Measurements from ENCODE around the gene RNF208. TPM values are rescaled to one million over a fixed set of nuclear protein-coding genes. Genes with fewer than 3 reads are reported as not detected.
"Not testable (repeated sequence)": the region's sequence is repeated elsewhere in the genome, so short reads cannot be mapped to it uniquely, and the experiment has no call there.

The RNF208 gene
- total RNA-seq, 2 experiments from 2014 or later: 3.4 to 4.4 TPM

GRCh38 chr9:137242269-137243203 is 20.5 kb upstream of the RNF208 start:
- peak overlapping the region; percentile 67 for H3K27ac Mint-ChIP-seq
- peaks cover 21% of the 10 kb centered on the region for H3K4me1 Mint-ChIP-seq (ENCODE audit: low read depth)
- ChIA-PET CTCF (interaction anchor here (0.7 to 1.5 kb wide), 7 partner anchors 11 to 203 kb away, joined by 3 to 5 read pairs (median 4); no protein-coding TSS in a partner anchor), POLR2A (interaction anchor here (0.6 to 4.5 kb wide), 8 partner anchors 8 to 115 kb away, joined by 3 to 65 read pairs (median 6); partner anchors contain the start of genes ANAPC2, CYSRT1, NELFB and RNF208)
- intact Hi-C loops (cut with micrococcal nuclease): loop anchor here (5.0 kb wide), 2 partner anchors 115 to 450 kb away; partner anchors contain the start of gene TMEM141
- H3K4me3 Mint-ChIP-seq: peak overlapping the region; percentile 83
- no peak for DNase-seq
- no peaks in the 10 kb centered on the region for H3K27me3 Mint-ChIP-seq
- no peaks in the 10 kb centered on the region for H3K9me3 Mint-ChIP-seq
- peaks cover 26% of the 10 kb centered on the region for H3K36me3 Mint-ChIP-seq

GRCh38 chr9:137241490-137242268 is 19.6 kb upstream of the RNF208 start:
- intact Hi-C loops (cut with micrococcal nuclease): loop anchor here (2.0 to 5.0 kb wide), 3 partner anchors 41 to 449 kb away; partner anchors contain the start of genes TMEM141 and TPRN
- H3K36me3 Mint-ChIP-seq: peaks cover 26% of the 10 kb centered on the region
- H3K4me3 Mint-ChIP-seq: peak overlapping the region; percentile 83
- ChIA-PET POLR2A (interaction anchor here (0.8 to 4.5 kb wide), 14 partner anchors 9 to 355 kb away, joined by 3 to 65 read pairs (median 5); partner anchors contain the start of genes ANAPC2, CYSRT1, MAN1B1 and NELFB), CTCF (interaction anchor here (0.7 to 3.9 kb wide), 10 partner anchors 8 to 174 kb away, joined by 3 to 22 read pairs (median 4); partner anchors contain the start of genes ANAPC2, CYSRT1, RNF208 and RNF224)
- H3K27me3 Mint-ChIP-seq: no peaks in the 10 kb centered on the region
- peak overlapping the region; percentile 67 for H3K27ac Mint-ChIP-seq
- H3K9me3 Mint-ChIP-seq: no peaks in the 10 kb centered on the region
- peak; percentile 77 for DNase-seq
- H3K4me1 Mint-ChIP-seq (ENCODE audit: low read depth): peaks cover 21% of the 10 kb centered on the region

GRCh38 chr9:137240841-137241489 is 18.9 kb upstream of the RNF208 start, which contains the start of gene TUBB4B:
TUBB4B (plus strand) TSS chr9:137241287; CDS start chr9:137241361, 74 bp downstream.
- CTCF ChIA-PET: interaction anchor here (0.7 to 3.9 kb wide), 14 partner anchors 7 to 211 kb away, joined by 3 to 22 read pairs (median 4); partner anchors contain the start of genes ANAPC2, CYSRT1, NRARP and RNF208
- H3K4me3 Mint-ChIP-seq: peak within 1 kb of the TSS; percentile 88
- peak within 1 kb of the TSS; percentile 94 for H3K27ac Mint-ChIP-seq
- peaks cover 26% of the 10 kb centered on the region for H3K36me3 Mint-ChIP-seq
- intact Hi-C loops (cut with micrococcal nuclease): loop anchor here (1.0 to 5.0 kb wide), 6 partner anchors 14 to 449 kb away; partner anchors contain the start of genes ANAPC2, NELFB, SSNA1 and TMEM141
- POLR2A ChIA-PET: interaction anchor here (0.6 to 4.5 kb wide), 25 partner anchors 9 to 450 kb away, joined by 3 to 65 read pairs (median 4); partner anchors contain the start of genes ANAPC2, CYSRT1, DPP7 and EXD3
- H3K27me3 Mint-ChIP-seq: no peaks in the 10 kb centered on the region
- peak; percentile 99 for DNase-seq
- H3K4me1 Mint-ChIP-seq (ENCODE audit: low read depth): peaks cover 21% of the 10 kb centered on the region
- no peaks in the 10 kb centered on the region for H3K9me3 Mint-ChIP-seq

GRCh38 chr9:137240318-137240840 is 18.3 kb upstream of the RNF208 start:
- ChIA-PET POLR2A (interaction anchor here (0.6 to 4.5 kb wide), 25 partner anchors 10 to 450 kb away, joined by 3 to 65 read pairs (median 4); partner anchors contain the start of genes ANAPC2, CYSRT1, DPP7 and EXD3), CTCF (interaction anchor here (0.7 to 3.9 kb wide), 15 partner anchors 8 to 211 kb away, joined by 3 to 22 read pairs (median 5); partner anchors contain the start of genes ANAPC2, CYSRT1, NRARP and RNF208)
- H3K27me3 Mint-ChIP-seq: no peaks in the 10 kb centered on the region
- intact Hi-C loops (cut with micrococcal nuclease): loop anchor here (1.0 to 5.0 kb wide), 6 partner anchors 15 to 448 kb away; partner anchors contain the start of genes ANAPC2, NELFB, SSNA1 and TMEM141
- peak overlapping the region; percentile 69 for H3K27ac Mint-ChIP-seq
- peaks cover 26% of the 10 kb centered on the region for H3K36me3 Mint-ChIP-seq
- H3K4me1 Mint-ChIP-seq (ENCODE audit: low read depth): peaks cover 21% of the 10 kb centered on the region
- peak overlapping the region; percentile 70 for H3K4me3 Mint-ChIP-seq
- DNase-seq: peak; percentile 74
- no peaks in the 10 kb centered on the region for H3K9me3 Mint-ChIP-seq

GRCh38 chr9:137239541-137240200 is 17.6 kb upstream of the RNF208 start:
- H3K9me3 Mint-ChIP-seq, DNase-seq, H3K27me3 Mint-ChIP-seq: not testable (repeated sequence)
- intact Hi-C loops (cut with micrococcal nuclease): loop anchor here (1.0 to 5.0 kb wide), 6 partner anchors 16 to 447 kb away; partner anchors contain the start of genes ANAPC2, NELFB, SSNA1 and TMEM141
- H3K4me3 Mint-ChIP-seq: peak overlapping the region; percentile 70
- ChIA-PET CTCF (interaction anchor here (0.7 to 3.9 kb wide), 15 partner anchors 9 to 210 kb away, joined by 3 to 22 read pairs (median 5); partner anchors contain the start of genes ANAPC2, CYSRT1, MAN1B1 and RNF208), POLR2A (interaction anchor here (1.2 to 4.5 kb wide), 9 partner anchors 11 to 170 kb away, joined by 3 to 65 read pairs (median 13); partner anchors contain the start of genes ANAPC2, CYSRT1, MAN1B1 and NELFB)
- H3K27ac Mint-ChIP-seq: peak overlapping the region; percentile 69
- H3K36me3 Mint-ChIP-seq: peaks cover 26% of the 10 kb centered on the region
- peaks cover 21% of the 10 kb centered on the region for H3K4me1 Mint-ChIP-seq (ENCODE audit: low read depth)

- Mint-ChIP-seq H3K36me3 (peaks cover 16% of the 10 kb centered on the region), H3K4me3 (no peak overlapping the region), H3K9me3 (no peaks in the 10 kb centered on the region), H3K27ac (no peak overlapping the region), H3K4me1 (ENCODE audit: low read depth) (peaks cover 18% of the 10 kb centered on the region), H3K27me3 (peaks cover 8% of the 10 kb centered on the region)
- ChIA-PET POLR2A (no interaction called here), CTCF (interaction anchor here (1.1 to 3.9 kb wide), 10 partner anchors 15 to 191 kb away, joined by 3 to 22 read pairs (median 8); partner anchors contain the start of genes CYSRT1, NELFB, RNF208 and TOR4A)
- DNase-seq: no peak
- intact Hi-C loops (cut with micrococcal nuclease): no loop called here
These were observed 16.0 kb upstream of the RNF208 start for GRCh38 chr9:137237759-137238726.

- CTCF ChIA-PET: interaction anchor here (0.6 to 2.5 kb wide), 49 partner anchors 8 to 531 kb away, joined by 3 to 54 read pairs (median 4); partner anchors contain the start of genes ANAPC2, CYSRT1, MAN1B1 and NDOR1
- Mint-ChIP-seq H3K27me3 (peaks cover 8% of the 10 kb centered on the region), H3K9me3 (no peaks in the 10 kb centered on the region), H3K4me1 (ENCODE audit: low read depth) (peaks cover 9% of the 10 kb centered on the region), H3K4me3 (no peak overlapping the region), H3K36me3 (peaks cover 5% of the 10 kb centered on the region), H3K27ac (no peak overlapping the region)
- intact Hi-C loops (cut with micrococcal nuclease): no loop called here
- no peak for DNase-seq
- POLR2A ChIA-PET: interaction anchor here (0.6 to 1.0 kb wide), 2 partner anchors 49 to 150 kb away, joined by 4 read pairs; partner anchors contain the start of genes ANAPC2, MAN1B1 and SSNA1
These were observed 14.9 kb upstream of the RNF208 start for GRCh38 chr9:137236936-137237421.

- H3K36me3 Mint-ChIP-seq: peaks cover 4% of the 10 kb centered on the region
- no peak overlapping the region for H3K27ac Mint-ChIP-seq
- H3K9me3 Mint-ChIP-seq: no peaks in the 10 kb centered on the region
- ChIA-PET CTCF (interaction anchor here (0.6 to 2.5 kb wide), 50 partner anchors 9 to 531 kb away, joined by 3 to 54 read pairs (median 4); partner anchors contain the start of genes ANAPC2, CYSRT1, MAN1B1 and NDOR1), POLR2A (interaction anchor here (0.6 to 1.0 kb wide), 3 partner anchors 48 to 150 kb away, joined by 3 to 4 read pairs (median 4); partner anchors contain the start of genes ANAPC2, MAN1B1 and SSNA1)
- H3K27me3 Mint-ChIP-seq: peaks cover 8% of the 10 kb centered on the region
- intact Hi-C loops (cut with micrococcal nuclease): no loop called here
- no peak overlapping the region for H3K4me3 Mint-ChIP-seq
- DNase-seq: peak; percentile 93
- H3K4me1 Mint-ChIP-seq (ENCODE audit: low read depth): peaks cover 9% of the 10 kb centered on the region
These were observed 14.3 kb upstream of the RNF208 start for GRCh38 chr9:137236238-137236935.

Data from activated CD4-positive, alpha-beta memory T cell treated with anti-CD3 and anti-CD28 coated beads for 36 hours (primary cell).